GM21390 (cell line): ENCODE data around the gene FNTB.

Source experiments
- ATAC-seq: cut with Tn5 transposase; IDR thresholded peaks from one replicate; pipeline ENCODE4 v1.9.1; 2021; ENCODE audit not compliant: unreplicated experiment

The FNTB gene

DNA sequence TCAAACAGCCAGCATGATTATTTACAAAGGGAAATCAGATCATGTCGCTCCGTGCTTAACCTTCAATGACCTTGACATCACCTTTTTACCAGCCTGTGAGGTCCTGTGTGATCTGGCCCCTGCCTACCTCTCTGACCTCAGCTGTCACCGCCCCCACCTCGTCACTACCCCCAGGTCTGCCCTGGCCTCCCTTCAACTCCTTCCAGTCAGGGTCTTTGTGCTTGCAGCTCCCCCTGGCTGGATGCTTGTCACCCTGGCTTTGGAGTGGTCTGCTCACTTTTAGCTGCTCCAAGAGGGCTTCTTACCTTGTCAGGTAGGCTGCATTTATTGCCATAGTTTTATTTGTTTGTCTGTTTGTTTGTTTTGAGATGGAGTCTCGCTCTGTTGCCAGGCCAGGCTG lies 123.8 kb downstream of the FNTB start:
- ATAC-seq: no peak
